HG02588 (cell line): ENCODE results near the gene DSG4.
"Not testable (repeated sequence)": the region's sequence is repeated elsewhere in the genome, so short reads cannot be mapped to it uniquely, and the experiment has no call there.

Experiments used
- ATAC-seq: cut with Tn5 transposase; IDR thresholded peaks from one replicate; pipeline ENCODE4 v1.9.1; 2021; ENCODE audit warnings: mild to moderate bottlenecking, moderate library complexity; ENCODE audit not compliant: unreplicated experiment

DSG4 gene, protein sequence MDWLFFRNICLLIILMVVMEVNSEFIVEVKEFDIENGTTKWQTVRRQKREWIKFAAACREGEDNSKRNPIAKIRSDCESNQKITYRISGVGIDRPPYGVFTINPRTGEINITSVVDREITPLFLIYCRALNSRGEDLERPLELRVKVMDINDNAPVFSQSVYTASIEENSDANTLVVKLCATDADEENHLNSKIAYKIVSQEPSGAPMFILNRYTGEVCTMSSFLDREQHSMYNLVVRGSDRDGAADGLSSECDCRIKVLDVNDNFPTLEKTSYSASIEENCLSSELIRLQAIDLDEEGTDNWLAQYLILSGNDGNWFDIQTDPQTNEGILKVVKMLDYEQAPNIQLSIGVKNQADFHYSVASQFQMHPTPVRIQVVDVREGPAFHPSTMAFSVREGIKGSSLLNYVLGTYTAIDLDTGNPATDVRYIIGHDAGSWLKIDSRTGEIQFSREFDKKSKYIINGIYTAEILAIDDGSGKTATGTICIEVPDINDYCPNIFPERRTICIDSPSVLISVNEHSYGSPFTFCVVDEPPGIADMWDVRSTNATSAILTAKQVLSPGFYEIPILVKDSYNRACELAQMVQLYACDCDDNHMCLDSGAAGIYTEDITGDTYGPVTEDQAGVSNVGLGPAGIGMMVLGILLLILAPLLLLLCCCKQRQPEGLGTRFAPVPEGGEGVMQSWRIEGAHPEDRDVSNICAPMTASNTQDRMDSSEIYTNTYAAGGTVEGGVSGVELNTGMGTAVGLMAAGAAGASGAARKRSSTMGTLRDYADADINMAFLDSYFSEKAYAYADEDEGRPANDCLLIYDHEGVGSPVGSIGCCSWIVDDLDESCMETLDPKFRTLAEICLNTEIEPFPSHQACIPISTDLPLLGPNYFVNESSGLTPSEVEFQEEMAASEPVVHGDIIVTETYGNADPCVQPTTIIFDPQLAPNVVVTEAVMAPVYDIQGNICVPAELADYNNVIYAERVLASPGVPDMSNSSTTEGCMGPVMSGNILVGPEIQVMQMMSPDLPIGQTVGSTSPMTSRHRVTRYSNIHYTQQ

GRCh38 chr18:31376477-31376876 lies at the start of gene DSG4:
Gene DSG4 (plus strand): TSS chr18:31376777. CDS start chr18:31376912, 135 bp downstream.
- no peak for ATAC-seq

DNA sequence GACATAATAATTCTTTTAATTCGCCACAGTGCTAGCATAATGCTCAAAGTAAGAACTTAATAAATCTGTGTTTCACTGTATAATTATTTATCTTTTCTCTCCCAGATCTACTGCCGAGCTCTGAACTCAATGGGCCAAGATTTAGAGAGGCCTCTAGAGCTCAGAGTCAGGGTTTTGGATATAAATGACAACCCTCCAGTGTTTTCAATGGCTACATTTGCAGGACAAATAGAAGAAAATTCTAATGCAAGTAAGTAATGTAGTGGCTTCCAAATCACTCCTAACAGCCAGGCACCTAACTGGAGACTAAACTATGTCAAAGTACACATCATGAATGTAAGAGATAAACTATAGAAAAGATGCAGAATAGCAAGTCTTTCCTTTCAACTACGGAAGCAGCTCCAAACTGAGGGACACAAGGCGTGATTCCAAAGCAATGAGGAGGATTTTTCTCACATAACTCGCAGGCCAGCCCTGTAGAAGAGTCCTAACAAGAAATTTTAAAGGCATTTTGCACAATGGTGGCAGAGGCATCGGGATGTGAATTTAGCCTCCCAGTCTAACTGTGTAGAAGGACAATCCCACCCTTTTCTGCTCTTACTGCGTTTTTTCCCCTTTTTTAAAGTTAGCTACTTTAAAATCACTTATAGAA lies 46.7 kb upstream of the DSG4 start:
- no peak for ATAC-seq

- no peak for ATAC-seq
Measured at GRCh38 chr18:31343454-31343853, 33.1 kb upstream of the DSG4 start.

DNA sequence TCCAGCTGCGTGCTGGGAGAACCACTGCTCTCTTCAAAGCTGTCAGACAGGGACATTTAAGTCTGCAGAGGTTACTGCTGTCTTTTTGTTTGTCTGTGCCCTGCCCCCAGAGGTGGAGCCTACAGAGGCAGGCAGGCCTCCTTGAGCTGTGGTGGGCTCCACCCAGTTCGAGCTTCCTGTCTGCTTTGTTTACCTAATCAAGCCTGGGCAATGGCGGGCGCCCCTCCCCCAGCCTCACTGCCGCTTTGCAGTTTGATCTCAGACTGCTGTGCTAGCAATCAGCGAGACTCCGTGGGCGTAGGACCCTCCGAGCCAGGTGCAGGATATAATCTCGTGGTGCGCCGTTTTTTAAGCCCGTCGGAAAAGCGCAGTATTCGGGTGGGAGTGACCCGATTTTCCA lies 23.2 kb upstream of the DSG4 start:
- ATAC-seq = not testable (repeated sequence)

DNA sequence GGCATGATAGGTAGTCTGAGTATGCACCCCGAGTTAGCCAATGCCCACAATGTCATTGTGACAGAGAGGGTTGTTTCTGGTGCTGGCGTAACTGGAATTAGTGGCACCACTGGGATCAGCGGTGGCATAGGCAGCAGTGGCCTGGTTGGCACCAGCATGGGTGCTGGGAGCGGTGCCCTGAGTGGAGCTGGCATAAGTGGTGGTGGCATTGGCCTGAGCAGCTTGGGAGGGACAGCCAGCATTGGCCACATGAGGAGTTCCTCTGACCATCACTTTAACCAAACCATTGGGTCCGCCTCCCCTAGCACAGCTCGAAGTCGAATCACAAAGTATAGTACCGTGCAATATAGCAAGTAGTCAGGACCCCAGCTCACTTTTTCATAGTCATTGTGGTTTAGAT lies 21.6 kb upstream of the DSG4 start:
- ATAC-seq = no peak

DNA sequence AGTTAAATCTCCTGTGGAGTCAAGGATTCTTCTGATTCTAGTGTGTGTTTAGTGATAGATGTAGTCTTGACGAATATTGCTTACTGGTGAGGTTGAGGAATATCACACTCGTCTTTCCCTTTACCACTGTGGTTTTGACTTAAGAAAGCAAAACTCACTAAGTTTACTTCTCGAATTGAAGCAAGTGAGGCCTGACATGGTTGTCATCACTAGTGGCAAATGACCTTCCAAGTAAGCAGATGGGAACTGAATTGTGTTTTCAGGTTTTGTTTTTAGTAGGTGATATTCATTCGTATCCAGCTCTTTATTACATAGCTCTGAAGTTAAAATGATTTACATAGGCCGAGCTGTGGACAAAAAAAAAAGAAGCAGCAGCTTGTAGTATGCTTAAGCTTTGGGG lies 20.6 kb upstream of the DSG4 start:
- ATAC-seq = no peak

DNA sequence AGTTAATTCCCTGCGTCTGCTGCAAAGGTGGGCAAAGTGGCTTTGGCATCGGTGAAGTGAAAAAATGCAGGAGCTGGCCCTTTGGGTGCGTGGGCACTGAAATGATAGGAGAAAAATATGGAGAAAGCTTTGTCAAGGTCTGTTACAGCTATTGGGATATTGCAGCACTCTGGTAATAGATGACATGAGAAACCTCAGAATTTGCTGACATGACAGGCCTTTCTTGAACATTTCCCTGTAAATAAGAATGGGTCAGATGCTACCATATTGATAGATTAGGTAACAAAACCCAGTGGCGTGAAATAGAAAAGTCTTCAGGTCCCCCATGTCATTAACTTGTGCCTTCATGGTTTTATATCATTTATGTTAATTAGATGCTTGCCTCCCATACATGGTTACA lies 12.4 kb upstream of the DSG4 start:
- ATAC-seq = no peak

- no peak for ATAC-seq
Measured at GRCh38 chr18:31369478-31369877, 7.1 kb upstream of the DSG4 start.

GRCh38 chr18:31371989-31372388 lies 4.6 kb upstream of the DSG4 start:
- no peak for ATAC-seq

- no peak for ATAC-seq
Measured at GRCh38 chr18:31373641-31374040, 2.9 kb upstream of the DSG4 start.

GRCh38 chr18:31380912-31381311 lies 4.3 kb downstream of the DSG4 start:
- no peak for ATAC-seq

DNA sequence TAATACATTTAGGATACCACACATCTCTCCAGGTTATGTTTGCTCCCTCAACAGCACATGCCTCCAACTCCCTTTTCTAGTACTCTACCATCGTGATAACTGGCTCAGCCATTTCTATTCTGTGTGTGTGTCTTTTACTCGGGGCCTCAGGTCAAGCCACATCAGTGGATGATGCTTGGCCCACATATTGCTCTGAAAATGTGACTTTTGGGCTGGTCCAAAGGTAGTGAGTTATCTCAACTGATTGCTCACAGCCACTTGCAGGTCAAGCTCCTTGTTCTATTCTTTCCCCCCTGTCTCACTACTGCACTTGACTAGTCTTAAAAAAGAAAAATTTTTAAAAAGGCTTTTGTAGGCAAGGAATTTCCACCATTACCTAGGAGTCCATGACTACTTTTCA lies 5.5 kb downstream of the DSG4 start:
- ATAC-seq = no peak

DNA sequence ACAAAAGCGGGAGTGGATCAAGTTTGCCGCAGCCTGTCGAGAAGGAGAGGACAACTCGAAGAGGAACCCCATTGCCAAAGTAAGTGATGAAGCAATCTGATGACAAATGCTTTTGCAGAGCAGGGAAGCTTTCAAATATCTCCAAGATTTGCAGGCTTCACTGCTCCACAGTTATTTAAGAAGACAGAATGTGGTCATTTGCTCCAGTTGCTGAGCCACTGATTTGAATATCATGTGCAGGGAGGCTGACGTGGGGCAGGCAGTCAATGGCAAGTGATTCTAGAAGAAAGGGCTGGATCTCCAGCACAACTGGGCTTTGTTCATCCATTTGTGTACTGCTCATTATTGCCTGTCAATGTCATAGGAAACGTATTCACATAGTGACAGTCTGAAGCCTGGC lies 10.2 kb downstream of the DSG4 start:
- no peak for ATAC-seq

- no peak for ATAC-seq
Measured at GRCh38 chr18:31393286-31393685, 16.7 kb downstream of the DSG4 start.

GRCh38 chr18:31396796-31397612 lies 20.4 kb downstream of the DSG4 start:
- ATAC-seq = no peak

- no peak for ATAC-seq
Measured at GRCh38 chr18:31398191-31398590, 21.6 kb downstream of the DSG4 start.

DNA sequence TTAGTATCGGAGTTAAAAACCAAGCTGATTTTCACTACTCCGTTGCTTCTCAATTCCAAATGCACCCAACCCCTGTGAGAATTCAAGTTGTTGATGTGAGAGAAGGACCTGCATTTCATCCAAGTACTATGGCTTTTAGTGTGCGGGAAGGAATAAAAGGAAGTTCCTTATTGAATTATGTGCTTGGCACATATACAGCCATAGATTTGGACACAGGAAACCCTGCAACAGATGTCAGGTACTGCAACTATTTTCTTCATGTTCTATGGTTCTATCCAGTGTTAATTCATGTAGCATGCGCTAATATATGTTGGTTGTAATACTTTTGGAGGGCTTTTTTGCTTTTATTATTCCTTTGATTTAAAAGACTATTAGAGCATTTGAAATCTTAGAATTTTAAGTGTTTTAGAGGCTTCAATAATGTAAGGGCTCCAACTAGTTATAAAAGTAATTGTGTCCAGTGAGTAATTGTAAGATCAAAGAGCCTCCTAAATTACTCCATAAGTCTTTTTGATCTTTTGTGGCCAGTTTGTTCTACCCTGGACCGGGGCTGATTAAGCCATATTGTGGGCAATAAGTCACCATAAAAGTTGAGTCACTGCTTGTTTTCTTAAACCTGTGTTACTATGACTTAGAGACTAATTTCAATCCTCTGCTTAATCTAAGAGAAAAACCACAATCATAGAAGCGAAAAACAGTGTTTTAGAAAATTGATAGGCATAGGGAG lies 22.9 kb downstream of the DSG4 start:
- ATAC-seq = no peak

DNA sequence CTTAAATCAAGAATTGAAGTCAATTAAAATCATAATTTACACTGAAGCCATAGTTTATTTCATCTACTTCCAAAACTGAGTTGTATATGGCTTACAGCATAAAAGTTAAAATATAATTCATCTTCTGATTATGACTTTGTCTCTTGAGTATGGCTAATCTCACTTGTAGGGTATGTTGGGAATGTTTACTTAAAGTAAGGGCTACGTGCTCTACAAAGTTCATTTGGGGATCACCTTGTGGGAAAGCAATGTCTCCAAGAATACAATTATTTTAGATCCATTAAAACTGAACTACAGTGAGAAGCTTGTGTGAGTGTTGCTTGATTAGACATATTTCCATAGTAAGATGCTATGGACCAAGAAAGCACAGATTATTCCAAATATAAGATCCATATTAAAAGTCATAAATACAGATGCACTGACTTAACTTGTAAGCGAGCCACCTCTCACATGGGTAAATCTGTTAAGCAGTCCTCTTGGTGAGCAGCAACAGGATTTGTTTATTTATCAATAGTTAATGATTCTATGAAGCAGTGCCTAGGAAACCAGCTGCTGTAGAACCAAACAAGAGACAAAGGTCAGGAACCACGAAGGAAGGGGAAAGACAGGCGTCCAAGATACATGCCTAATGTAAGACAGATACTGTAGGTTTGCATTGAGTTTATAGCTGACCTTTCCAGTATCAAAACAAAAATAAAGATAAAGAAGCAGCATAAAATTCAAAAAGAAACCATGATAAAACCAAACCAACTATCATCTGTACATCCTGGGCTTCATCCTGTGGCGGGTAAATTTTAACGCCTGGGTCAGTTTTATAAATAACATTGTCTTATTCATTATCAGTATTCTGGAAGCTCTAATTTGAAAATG lies 24.8 kb downstream of the DSG4 start:
- ATAC-seq = no peak

- ATAC-seq = no peak
Measured at GRCh38 chr18:31402026-31402373, 25.4 kb downstream of the DSG4 start.
